Motor neuron (in vitro differentiated cells): ENCODE results near the gene NDUFS6. TPM values are rescaled to one million over a fixed set of nuclear protein-coding genes. Genes with fewer than 3 reads are reported as not detected.
"Not testable (repeated sequence)": the region's sequence is repeated elsewhere in the genome, so short reads cannot be mapped to it uniquely, and the experiment has no call there.

Experiments used
- ATAC-seq, 8 experiments: fragments of 200-7000 bp; cut with Tn5 transposase; replicated peaks in 6 of 8; 2 replicates each; pipeline ENCODE4 v1.8.0; 2021; ENCODE audit warnings: mild to moderate bottlenecking in 8 of 8, moderate library complexity in 8 of 8
- H3K27ac ChIP-seq, 2 donors: fragments of 250-450 bp; sonication (Bioruptor Pico); 2 replicates each; pipeline ENCODE4 v1.9.0; 2021; ENCODE audit warnings: antibody characterized with exemption in 2 of 2, mild to moderate bottlenecking in 2 of 2, moderate library complexity in 1 of 2
- H3K4me1 ChIP-seq, 2 donors: fragments of 250-450 bp; sonication (Bioruptor Pico); replicated peaks in 1 of 2; 2 replicates each; pipeline ENCODE4 v1.6.1; 2021; ENCODE audit warnings: antibody characterized with exemption in 2 of 2, mild to moderate bottlenecking in 2 of 2, moderate library complexity in 1 of 2
- H3K4me3 ChIP-seq, 5 donors: fragments of 250-450 bp; sonication (Bioruptor Pico); 2 replicates each; pipeline ENCODE4 v1.9.0; 2021; ENCODE audit warnings: antibody characterized with exemption in 5 of 5, mild to moderate bottlenecking in 5 of 5, moderate library complexity in 4 of 5
- WGBS, 10 experiments: fragments of 450-650 bp; shearing (Covaris generic); methylation state at CpG; one replicate each; pipeline ENCODE4 v1.0.0; 2022; 5-methylcytosine and 5-hydroxymethylcytosine counted together
- in situ Hi-C, 9 experiments: fragments of 400-800 bp; cut with MboI; loops; one replicate each; pipeline ENCODE4 v1.15.0; 2021; ENCODE audit warnings: low sequenced_read_pairs in 9 of 9, low pct_unique_long_range_greater_than_20kb in 2 of 9; ENCODE audit not compliant: unreplicated experiment in 9 of 9
- total RNA-seq, 8 experiments: library from RNA; unstranded; fragments of 300-600 nt; gene quantifications; 2 replicates each; pipeline versions ENCODE4 v1.2.3 to v1.2.4, GENCODE V29; 2022

The NDUFS6 gene
- total RNA-seq, 8 experiments from 2014 or later, result 51.6 to 103 (median 67.6) TPM

DNA sequence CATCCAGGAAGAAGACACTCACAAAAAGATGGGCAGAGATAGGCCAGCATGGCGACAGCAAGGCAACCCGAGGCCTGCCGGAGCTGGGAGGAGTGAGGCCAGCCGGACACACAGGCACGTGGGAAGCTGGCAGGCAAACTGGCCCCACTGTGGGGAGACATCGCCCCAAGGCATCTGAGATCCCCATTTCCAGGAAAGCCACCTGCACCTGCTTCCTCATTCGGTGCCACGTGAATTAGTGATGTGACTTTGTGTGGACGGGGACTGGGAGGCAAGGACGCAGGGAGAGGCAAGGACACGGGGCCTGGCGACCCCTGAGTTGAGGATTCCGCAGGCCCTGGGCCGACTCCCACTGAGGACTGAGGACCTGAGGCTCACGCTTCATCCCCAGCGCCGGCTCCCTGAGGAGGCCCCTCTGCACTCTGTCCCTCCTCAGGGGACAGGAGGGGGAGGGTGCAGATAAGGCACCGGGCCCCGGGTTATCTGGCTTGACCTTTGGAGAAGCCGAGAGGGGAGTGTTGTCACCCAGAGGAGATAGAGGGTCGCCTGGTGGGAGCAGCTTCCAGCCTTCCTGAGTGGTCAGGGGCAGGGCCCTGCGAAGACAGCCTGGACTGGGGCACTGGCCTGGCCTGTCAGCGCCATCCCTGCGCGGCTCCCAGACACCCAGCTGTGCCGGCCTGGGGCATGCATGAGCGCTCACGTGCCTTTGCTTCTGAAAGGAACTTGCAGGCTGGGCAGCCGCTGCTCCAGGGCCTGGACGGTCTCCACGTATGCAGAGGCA is 39.7 kb downstream of the NDUFS6 start:
- 23 to 100% (median 80%) methylated on average over 1 to 9 of the region's 31 CpGs; no CpG with 5 or more reads in 3 of the 10 experiments for WGBS, 10 experiments
- H3K4me3 ChIP-seq, result no peak overlapping the region
- peak in 7 of 8 experiments; percentile 70 to 97 (median 94) for ATAC-seq
- in situ Hi-C loops, result no loop called here
- H3K27ac ChIP-seq, result no peak overlapping the region
- peaks cover 19 to 33% of the 10 kb centered on the region in 2 donors for H3K4me1 ChIP-seq

DNA sequence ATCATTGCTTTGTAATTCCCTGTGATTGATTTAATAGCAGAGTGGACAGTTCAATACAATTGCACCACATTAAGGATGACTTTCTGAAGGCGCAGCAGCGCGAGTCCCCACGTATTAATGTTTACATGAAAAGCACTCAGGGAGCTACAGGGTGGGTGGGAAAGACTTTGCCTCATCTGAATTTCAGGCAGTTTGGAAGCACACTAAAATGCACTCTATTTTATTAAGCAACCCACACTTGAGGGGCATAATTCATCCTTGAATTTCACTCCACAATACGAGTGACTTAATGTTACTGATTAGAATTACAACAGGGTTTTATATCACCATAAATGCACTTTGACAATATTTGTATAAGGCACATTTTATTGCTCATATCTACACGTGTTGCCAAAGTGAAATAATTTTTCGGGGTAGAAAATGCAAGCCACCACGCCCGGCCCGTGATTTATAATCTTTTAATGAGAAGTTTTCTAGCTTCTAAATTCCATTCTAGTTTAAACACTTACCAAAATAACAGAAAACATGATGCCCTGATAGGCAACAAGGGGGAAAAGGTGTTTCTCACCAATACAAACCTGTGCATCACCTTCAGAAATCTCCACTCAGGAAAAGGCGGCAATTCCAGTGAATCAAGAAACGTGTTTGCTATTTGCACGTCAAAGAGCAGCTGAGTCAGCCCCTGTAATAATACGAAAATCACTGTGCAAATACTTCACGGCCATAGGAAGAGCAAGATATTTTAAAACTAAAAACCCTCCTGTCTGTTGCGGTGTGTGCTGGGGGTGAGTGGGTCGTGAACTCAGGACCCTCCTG is 41.0 kb downstream of the NDUFS6 start:
- peaks cover 19 to 33% of the 10 kb centered on the region in 2 donors for H3K4me1 ChIP-seq
- peak in 3 of 8 experiments; percentile 34 to 65 (median 63) for ATAC-seq
- H3K27ac ChIP-seq, result no peak overlapping the region
- H3K4me3 ChIP-seq, result no peak overlapping the region
- in situ Hi-C loops, result no loop called here
- WGBS, 10 experiments, result 27 to 81% (median 58%) methylated on average over 6 to 15 of the region's 17 CpGs; no CpG with 5 or more reads in 1 of the 10 experiments

DNA sequence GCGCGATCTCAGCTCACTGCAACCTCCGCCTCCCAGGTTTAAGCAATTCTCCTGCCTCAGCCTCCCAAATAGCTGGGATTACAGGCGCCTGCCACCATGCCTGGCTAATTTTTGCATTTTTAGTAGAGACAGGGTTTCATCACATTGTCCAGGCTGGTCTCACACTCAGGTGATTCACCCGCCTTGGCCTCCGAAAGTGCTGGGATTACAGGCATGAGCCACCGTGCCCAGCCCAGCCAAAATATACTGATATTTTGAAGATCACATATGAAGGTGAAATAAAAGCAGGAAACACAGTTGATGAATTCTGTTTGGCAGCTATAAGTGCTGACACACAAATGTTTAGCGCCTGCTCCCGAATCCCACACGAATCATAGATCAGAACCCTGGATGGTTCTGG is 42.6 kb downstream of the NDUFS6 start:
- H3K27ac ChIP-seq, H3K4me3 ChIP-seq, in situ Hi-C loops, ATAC-seq: not testable (repeated sequence)
- H3K4me1 ChIP-seq, result peaks cover 19 to 33% of the 10 kb centered on the region in 2 donors
- 0 to 100% (median 93%) methylated on average over 1 to 5 of the region's 10 CpGs; no CpG with 5 or more reads in 3 of the 10 experiments for WGBS, 10 experiments

DNA sequence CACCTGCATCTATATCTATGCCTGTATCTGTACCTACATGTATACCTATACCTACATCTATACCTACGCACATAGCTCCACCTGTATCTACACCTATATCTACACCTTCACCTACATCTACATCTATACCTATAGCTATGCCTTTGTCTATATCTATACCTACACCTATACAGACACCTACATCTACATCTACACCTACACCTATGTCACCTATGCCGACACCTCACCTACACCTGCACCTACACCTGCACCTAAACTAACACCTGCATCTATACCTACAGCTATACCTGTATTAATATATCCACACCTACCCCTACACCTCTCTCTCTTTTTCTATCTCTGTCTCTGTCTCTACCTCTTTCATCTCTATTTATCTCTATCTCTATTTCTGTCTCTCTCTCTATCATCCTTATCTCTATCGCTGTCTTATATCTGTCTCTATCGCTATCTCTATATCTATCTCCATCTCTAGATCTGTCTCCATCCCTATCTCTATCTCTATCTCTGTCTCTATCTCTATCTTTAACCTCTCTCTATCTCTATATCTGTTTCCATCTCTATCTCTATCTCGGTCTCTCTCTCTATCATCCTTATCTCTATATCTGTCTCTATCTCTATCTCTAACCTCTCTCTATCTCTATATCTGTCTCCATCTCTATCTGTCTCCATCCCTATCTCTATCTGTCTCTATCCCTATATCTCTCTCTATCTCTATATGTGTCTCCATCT is 43.7 kb downstream of the NDUFS6 start:
- no peak for ATAC-seq
- H3K27ac ChIP-seq, result no peak overlapping the region
- in situ Hi-C loops, result no loop called here
- H3K4me3 ChIP-seq, result no peak overlapping the region
- H3K4me1 ChIP-seq, result peaks cover 19 to 26% of the 10 kb centered on the region in 2 donors
- 84 to 98% (median 93%) methylated on average over 3 to 5 of the region's 5 CpGs for WGBS, 10 experiments

DNA sequence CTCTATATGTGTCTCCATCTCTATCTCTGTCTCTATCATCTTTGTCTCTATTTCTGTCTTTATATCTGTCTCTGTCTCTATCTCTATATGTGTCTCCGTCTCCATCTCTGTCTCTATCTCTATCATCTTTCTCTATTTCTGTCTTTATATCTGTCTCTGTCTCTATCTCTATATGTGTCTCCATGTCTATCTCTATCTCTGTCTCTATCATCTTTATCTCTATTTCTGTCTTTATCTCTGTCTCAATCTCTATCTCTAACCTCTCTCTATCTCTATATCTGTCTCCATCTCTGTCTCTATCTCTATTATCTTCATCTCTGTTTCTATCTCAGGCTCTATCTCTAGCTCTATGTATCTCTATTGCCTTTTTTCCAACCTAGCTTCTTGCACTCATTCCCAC is 44.5 kb downstream of the NDUFS6 start:
- WGBS, 10 experiments, result 38 to 100% (median 87%) methylated on average over 1 of the region's 1 CpG
- no peak for ATAC-seq
- H3K4me3 ChIP-seq, result no peak overlapping the region
- H3K4me1 ChIP-seq, result peaks cover 18% of the 10 kb centered on the region in 2 donors
- in situ Hi-C loops, result no loop called here
- H3K27ac ChIP-seq, result no peak overlapping the region

DNA sequence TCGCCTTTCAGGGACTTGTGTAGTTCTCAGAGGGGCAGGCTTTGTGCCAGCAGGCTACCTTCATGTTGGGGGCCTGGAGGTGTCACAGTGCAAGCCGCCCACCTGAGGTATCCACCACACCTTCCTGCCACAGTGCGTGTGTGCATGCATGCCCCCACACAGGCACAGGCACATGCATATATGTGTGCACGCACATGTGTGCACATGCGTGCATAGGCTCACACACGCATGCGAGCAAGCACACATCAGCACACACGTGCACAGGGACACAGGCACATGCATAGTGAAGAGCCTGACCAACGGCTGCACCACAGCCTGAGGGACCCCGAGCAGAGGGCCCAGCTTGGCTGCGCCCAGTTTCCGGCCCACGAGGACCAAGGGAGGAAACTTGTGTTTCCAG is 45.4 kb downstream of the NDUFS6 start:
- Histone ChIP-seq H3K27ac (no peak overlapping the region), H3K4me1 (peaks cover 13 to 16% of the 10 kb centered on the region in 2 donors), H3K4me3 (no peak overlapping the region)
- ATAC-seq, result no peak
- in situ Hi-C loops, result no loop called here
- WGBS, 10 experiments, result 20 to 100% (median 77%) methylated on average over 1 to 4 of the region's 13 CpGs; no CpG with 5 or more reads in 6 of the 10 experiments

DNA sequence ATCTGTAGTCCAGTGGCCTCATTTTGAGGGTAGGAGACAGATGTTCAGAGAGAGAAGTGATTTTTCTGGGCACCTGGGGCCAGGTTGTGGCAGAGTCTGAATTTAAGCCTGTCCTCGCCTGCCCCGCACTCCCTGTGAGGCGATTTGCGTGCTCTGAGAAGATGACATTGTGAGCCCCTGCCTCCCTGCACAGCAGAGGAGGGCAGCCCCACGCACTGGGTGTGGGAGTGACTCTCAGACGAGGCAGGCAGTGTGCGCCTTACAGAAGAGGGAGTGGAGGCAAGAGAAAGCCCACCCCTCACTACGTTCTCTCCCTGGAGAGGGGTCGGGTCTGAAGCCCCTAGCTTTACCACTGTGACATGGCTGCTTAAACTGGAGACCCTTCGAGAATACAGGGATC is 45.8 kb downstream of the NDUFS6 start:
- in situ Hi-C loops, result no loop called here
- peaks cover 10 to 14% of the 10 kb centered on the region in 2 donors for H3K4me1 ChIP-seq
- 7 to 92% (median 56%) methylated on average over 2 to 7 of the region's 10 CpGs; no CpG with 5 or more reads in 4 of the 10 experiments for WGBS, 10 experiments
- H3K27ac ChIP-seq, result no peak overlapping the region
- H3K4me3 ChIP-seq, result no peak overlapping the region
- ATAC-seq, result no peak

DNA sequence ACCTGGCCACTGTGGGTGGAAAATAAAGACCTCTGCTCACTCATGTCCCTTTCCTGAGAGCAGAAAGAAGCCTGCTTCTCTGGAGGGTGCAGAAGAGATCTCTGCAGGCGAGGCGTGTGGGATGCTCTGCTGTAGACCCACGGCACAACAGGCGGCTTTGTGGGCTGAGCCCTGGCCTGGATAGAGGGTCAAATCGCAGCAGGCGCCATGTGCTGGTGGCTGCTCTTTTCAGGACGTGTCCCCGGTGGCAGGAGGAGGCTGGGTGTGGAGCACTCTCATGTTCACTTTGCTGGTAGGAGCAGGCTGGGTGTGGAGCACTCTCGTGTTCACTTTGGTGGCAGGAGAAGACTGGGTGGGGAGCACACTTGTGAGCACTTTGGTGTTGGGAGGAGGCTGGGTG is 46.4 kb downstream of the NDUFS6 start:
- peaks cover 5 to 10% of the 10 kb centered on the region in 2 donors for H3K4me1 ChIP-seq
- no peak for ATAC-seq
- H3K4me3 ChIP-seq, result no peak overlapping the region
- in situ Hi-C loops, result no loop called here
- no peak overlapping the region for H3K27ac ChIP-seq
- 0 to 67% (median 57%) methylated on average over 1 to 5 of the region's 9 CpGs; no CpG with 5 or more reads in 3 of the 10 experiments for WGBS, 10 experiments

DNA sequence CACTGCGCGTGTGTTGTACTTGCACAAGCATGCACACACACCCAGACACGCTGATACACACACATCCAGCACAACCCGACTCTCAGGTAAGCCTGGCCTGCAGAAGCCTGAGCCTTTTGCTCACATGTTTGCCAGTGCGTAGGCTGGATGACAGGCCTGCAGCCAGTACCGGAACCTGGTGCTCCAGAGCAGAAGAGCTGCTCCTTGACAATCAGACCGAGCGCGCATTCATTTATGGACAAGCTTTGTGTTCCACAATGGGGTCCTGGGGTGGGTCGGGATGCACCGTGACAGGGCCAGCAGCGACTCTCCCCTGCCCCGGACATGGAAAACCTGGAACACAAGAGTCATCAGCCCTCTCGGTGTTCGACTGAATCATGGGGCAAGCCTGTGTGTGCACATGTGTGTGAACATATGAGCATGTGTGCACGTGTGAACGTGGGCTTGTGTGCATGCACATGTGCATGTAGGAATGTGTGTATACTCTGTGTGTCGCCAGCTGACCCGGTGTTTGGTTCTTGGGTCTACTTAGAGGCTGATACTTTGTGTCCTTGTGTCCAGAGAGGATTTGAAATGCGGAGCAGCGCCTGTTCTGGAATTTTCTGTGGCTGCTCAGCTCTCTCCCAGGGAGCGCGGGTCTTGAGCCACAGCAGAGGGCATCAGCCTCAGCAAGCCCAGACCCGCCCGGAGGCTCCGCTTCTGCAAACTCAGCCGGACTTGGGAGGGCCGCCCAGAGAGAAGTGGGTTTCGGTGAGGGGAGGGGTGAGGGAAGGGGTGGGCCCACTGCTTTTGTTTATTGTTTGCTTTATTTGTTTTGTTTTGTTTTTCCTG is 49.3 kb downstream of the NDUFS6 start:
- no peak overlapping the region for H3K4me3 ChIP-seq
- WGBS, 10 experiments, result 20 to 90% (median 57%) methylated on average over 1 to 7 of the region's 29 CpGs; no CpG with 5 or more reads in 2 of the 10 experiments

DNA sequence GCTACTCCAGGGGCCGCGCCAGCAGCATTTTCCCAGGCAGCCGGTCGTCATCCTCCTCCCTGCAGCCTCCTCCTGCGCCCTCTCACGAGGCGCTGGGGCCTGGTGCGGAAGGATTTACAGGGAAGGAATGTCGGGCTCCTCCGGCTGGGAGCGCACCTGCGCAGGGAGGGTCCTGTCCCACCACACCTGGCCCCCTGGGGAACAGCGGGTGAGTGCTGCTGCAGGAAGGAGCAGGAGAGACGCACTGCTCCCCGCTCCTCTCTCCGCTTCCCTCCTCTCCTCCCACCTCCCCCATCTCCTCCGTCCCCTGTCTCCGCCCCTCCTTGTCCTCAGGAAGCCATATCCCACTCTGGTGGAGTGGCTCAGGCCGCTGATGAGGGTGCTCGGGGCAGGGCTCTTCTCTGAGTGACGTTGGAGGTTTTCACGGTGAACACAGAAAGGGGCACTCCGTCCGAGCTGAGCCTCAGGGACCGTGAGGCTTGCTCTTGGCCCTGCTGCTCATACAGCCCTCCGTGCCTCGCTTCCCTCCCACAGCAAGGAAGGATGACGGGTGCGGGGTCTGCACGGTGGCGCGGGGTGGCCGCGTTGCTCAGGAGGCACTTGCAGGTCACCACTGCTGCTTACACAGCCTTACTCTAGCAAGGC is 50.2 kb downstream of the NDUFS6 start:
- WGBS, 10 experiments, result 0 to 9% (median 4%) methylated on average over 1 to 9 of the region's 34 CpGs; no CpG with 5 or more reads in 7 of the 10 experiments
- peaks cover 5 to 21% of the 10 kb centered on the region in 2 donors for H3K4me1 ChIP-seq
- H3K4me3 ChIP-seq, result no peak overlapping the region
- in situ Hi-C loops, result no loop called here
- H3K27ac ChIP-seq, result no peak overlapping the region
- peak in 6 of 8 experiments; percentile 23 to 75 (median 57) for ATAC-seq

More for the DNA sequence above, 49.3 kb downstream of the NDUFS6 start:
- peak in 6 of 8 experiments; percentile 11 to 42 (median 30) for ATAC-seq
- no peak overlapping the region for H3K27ac ChIP-seq
- in situ Hi-C loops, result no loop called here
- H3K4me1 ChIP-seq, result peaks cover 5 to 15% of the 10 kb centered on the region in 2 donors

DNA sequence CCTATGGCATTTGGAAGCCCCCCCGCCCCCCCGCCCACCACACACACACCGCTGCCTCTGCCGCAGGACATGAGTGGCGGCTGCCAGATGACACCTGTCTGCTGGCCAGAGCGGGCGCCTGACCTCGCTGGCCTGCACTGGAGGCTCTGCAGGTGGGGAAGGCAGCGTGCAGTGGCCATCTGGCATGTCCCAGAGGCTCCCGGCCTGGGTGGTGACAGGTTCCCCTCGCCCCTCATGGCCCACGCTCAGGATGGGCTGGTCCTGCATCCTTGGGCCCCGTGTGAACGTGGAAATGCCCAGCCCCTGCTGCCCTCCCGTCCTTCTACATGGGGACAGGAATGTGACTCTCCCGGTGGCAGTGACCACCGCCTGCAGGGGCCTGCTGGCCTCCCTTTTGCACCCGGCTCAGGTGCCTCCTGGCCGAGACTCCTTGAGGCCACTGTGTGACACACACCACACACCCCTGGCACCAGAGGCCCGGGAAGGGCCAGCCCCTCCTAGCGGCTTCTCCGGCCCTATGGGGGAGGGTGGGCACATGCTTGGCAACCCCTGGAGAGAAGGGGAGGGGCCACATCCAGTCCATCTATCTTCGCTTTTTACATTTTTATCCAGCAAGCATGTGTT is 51.2 kb downstream of the NDUFS6 start:
- H3K4me1 ChIP-seq, result peaks cover 5 to 21% of the 10 kb centered on the region in 2 donors
- in situ Hi-C loops, result no loop called here
- H3K4me3 ChIP-seq, result no peak overlapping the region
- 44 to 100% (median 77%) methylated on average over 1 to 3 of the region's 23 CpGs; no CpG with 5 or more reads in 6 of the 10 experiments for WGBS, 10 experiments
- no peak for ATAC-seq
- H3K27ac ChIP-seq, result no peak overlapping the region
